Hematopoietic multipotent progenitor cell (in vitro differentiated cells): Measurements from ENCODE around the gene CD209. TPM values are rescaled to one million over a fixed set of nuclear protein-coding genes. Genes with fewer than 3 reads are reported as not detected.

ENCODE experiments used
- DNase-seq, 3 donors: peaks; one replicate each; pipeline ENCODE4 v3.0.0-alpha.2; 2011 to 2015; ENCODE audit warnings: low read depth in 2 of 3, low spot score in 2 of 3
- total RNA-seq: library from RNA; depleted of rRNA; stranded (reverse); fragments of >200 nt; gene quantifications from one replicate; pipeline ENCODE4 v1.2.3, GENCODE V29; 2012

CD209 gene
- total RNA-seq, 1 donor = not detected

- DNase-seq = no peak
Measured at GRCh38 chr19:7709932-7710460, 37.3 kb downstream of the CD209 start.

DNA sequence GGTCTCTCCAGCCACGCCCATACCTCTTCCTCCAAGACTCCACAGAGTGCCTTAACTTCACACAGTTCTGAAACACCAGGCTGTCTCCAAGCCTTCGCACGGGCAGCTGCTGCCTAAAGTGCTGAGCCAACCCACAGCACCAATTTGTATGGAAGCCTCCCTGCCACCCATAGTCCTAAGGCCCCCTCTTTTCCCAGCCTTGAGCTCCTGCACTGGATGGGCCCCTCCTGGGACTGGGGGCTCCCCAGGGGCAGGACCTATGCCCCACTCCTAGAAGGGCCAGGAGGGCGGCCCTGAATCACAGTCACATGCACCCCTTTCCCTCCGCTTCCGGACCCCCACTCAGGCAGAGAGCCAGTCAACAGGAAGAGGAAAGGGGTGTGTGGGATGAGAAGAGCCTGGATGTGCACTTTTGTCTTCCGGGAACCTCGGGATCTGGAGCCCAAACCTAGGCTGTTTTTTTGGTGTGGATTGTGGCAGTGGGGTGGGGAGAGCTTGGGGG lies 40.3 kb downstream of the CD209 start:
- no peak for DNase-seq

DNA sequence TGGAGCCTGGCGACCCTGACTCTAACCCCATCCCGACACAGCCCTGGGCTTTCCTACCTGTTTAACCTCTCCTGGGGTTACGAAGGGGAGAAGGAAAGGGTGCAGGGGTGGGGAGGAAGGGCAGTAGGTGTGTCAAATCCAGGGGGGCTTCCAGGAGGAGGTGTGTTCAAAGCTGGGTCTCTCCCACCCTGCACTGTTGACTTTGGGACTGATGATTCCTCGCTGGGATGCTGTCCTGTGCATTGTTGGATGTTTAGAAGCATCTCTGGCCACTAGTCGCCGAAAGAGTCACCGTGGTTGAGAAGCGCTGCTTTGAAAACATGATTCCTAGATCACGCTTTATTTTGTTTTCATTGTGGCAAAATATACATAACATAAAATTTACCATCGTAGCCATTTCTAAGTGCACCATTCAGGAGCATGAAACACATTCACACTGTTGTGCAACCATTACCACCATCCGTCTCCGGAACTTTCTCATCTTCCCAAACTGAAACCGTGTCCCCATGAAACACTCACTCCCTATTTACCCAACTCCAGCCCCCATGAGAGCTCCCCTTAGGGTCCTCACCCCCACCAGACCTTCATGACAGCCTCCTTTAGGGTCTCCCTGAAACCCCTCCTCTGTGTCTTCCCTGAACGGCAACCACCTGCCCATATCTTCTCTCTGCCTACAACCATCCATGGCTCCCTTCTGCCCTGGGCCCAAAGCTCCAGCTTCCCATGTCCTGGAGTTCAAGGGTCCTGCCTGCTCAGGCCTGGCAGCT lies 41.0 kb downstream of the CD209 start:
- DNase-seq = no peak

DNA sequence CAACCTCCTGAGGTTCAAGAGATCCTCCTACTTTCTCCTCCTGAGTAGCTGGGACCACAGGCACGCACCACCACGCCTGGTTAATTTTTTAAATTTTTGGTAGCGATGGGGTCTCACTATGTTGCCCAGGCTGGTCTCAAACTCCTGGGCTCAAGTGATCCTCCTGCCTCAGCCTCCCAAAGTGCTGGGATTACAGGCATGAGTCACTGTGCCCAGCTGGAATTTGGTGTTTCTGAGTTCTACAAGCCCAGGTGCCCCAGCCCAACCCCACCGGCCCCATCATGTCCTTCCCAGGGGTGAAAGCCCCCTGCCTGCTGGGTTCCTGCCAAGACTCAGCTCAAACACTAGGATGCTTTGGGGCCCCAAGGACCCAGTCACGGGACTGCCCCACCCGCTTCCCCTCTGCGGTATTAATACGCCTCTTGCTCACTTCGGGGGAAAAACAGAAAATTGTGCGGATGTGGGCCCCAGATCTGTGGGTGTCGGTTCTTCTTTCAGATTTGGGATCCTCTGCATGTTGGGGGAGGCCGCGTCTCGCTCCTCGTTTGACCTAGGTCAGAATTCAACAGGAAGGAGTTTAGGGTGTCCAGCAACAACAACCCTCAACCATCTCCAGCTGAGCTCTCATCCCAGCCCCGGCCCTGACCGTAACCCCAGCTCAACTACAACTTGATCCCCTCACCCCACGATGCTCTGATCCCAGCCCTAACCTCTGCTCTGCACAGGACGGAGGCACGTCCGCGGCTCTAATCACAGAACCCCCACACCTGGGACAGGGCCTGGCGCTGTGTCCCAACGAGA lies 41.7 kb downstream of the CD209 start:
- peak; percentile 42 to 92 (median 89) for DNase-seq

- no peak for DNase-seq
Measured at GRCh38 chr19:7704280-7705060, 42.9 kb downstream of the CD209 start.

DNA sequence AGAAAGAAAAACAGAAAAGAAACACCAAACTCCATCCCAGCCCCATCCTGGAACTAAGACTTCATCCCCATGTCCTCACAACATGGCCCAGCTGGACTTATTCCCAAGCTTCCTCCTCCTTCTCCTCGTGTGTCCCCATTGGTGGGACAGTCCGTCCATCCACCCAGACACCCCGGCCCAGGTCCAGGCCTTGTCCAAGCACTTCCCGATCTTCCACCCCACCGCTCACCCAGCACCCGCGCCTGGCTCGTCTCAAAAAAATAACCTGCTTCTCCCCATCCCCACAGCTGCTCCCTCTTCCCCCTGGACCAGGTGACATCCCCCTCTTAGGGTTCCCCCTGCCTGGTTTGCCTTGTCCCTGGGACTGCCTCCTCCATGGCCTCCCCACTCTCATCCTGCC lies 44.0 kb downstream of the CD209 start:
- DNase-seq = no peak

- no peak for DNase-seq
Measured at GRCh38 chr19:7701654-7702457, 45.5 kb downstream of the CD209 start, which contains the start of gene FCER2. Gene FCER2, minus strand, starts transcription at chr19:7702131. Its CDS starts 2,371 bp downstream, at chr19:7699760.

GRCh38 chr19:7701049-7701653 lies 46.2 kb downstream of the CD209 start:
- no peak for DNase-seq

GRCh38 chr19:7699417-7700401 lies 47.6 kb downstream of the CD209 start:
- DNase-seq = peak in 2 of 3 donors; percentile 41 to 57

DNA sequence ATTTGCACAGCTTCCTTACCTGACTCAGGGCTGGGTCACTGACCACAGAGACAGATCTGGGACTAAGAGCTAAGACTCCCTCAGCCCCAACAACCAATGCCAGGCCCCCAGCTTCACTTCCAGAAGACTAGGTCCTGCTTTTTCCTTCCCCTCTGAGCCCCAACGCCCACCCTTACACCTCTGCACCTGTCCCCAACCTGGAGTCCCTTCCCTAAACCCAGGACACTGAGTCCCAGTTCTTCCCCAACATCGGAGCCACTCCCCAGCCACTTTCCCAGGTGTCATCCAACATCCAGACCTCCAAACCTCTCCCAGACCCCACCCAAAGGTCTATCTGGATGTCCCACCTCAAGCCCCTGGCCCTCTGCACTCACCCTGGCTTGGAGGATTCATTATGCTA lies 48.3 kb downstream of the CD209 start:
- no peak for DNase-seq

DNA sequence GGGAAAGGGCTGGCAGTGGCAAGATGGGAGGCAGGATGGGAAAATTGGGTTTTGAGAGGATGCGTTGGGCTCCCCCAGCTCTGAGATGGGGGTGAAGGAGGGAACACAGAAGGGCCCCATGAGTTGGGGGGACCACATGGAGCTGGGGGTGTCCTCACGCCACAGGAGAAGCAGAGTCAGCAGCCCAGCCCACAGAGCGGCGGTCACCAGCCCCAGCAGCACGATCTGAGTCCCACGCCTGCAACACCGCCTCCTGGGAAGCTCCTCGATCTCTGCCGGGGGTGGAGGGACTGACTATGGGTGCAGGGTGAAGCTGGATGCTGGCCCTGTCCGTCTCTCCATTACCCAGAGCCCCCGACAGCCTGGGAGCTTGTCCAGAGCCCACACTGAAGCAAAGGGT lies 48.8 kb downstream of the CD209 start:
- no peak for DNase-seq

DNA sequence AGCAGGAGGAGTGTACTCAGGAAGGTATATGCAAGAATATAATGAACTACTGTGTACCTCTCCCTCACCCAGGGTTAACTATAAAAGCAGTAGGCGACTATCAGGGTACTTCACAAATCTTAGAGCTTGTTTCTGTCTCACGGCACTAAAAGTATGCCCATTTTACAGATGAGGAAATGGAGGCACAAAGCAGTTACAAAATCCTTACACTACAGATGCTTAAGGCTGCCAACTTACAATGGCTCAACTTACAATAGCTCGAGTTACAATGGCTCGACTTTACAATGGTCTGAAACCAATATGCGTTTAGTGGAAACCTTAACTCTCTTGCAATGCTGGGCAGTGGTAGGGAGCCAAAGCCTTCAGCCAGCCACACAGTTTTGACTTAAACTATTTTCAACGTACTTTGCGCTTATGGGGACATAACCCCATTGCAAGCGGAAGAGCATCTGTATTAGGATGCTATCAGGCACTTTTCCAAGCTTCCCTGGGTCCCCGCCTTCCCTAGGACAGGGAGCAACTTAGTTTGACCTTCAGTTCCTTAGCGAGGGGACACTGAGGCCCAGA lies 49.5 kb downstream of the CD209 start:
- DNase-seq = no peak

DNA sequence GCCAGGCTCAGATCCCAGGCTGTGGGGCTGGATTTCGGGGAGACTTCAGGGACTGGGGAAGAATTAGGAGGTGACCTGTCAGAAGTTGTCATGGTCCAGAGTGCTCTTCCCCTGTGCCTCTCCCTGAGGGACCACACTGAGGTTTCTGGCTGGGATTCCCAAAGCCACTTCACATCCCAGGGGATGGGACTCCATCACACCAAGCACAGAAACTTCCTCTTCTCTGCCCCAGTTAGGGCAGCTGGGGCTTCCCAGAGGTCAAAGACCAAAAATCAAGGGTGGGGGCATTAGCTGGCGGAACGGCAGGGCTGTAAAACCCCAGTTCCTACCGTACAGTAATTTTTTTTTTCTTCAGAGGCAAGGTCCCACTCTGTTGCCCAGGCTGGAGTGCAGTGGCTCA lies 52.8 kb downstream of the CD209 start:
- no peak for DNase-seq

DNA sequence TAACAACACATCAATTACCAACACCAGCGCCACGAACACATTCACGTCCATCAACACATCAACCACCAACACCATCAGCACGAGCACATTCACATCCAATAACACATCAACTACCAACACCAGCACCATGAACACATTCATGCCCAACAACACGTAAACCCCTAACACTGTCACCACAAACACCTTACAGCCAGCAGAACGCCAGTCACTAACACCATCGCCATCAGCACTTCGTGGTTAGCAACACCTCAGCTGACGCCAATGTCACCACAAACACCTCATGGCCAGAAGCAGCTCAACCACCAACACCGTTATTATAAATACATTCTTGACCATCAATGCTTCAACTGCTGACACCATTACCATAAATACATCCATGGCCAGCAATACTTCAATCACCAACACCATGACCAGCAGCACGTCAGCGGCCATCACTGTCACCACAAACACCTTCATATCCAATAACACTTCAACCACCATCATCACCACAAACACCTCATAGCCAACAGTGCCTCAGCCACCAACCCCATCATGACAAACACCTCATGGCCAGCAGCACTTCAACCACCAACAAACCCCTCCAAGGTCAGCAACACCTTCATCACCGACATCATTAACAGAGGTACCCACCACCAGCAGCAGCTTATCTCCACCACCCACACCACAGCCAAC lies 54.8 kb downstream of the CD209 start:
- DNase-seq = no peak

- DNase-seq = no peak
Measured at GRCh38 chr19:7691497-7691896, 55.8 kb downstream of the CD209 start.

- DNase-seq = no peak
Measured at GRCh38 chr19:7690779-7691258, 56.5 kb downstream of the CD209 start.
